Loucy (cell line): Measurements from ENCODE around the gene CNTN5.

Source experiments
- H2AFZ ChIP-seq: fragments of 200-600 bp; sonication (generic); 2 replicates; pipeline ENCODE4 v1.6.0; 2016; ENCODE audit warnings: antibody characterized with exemption, mild to moderate bottlenecking, low read length, moderate library complexity
- H3F3A ChIP-seq: fragments of 200-600 bp; 2 replicates; pipeline ENCODE4 v1.6.0; 2016; ENCODE audit warnings: antibody characterized with exemption, low read depth, mild to moderate bottlenecking
- H3K27me3 ChIP-seq: fragments of 200-600 bp; sonication (generic); 2 replicates; pipeline ENCODE4 v1.6.1; 2014; ENCODE audit warnings: low read length, mild to moderate bottlenecking; ENCODE audit not compliant: insufficient read depth, poor library complexity, severe bottlenecking
- H3K36me3 ChIP-seq: fragments of 200-600 bp; sonication (generic); 2 replicates; pipeline ENCODE4 v1.6.1; 2016; ENCODE audit warnings: low read length; ENCODE audit not compliant: insufficient read depth
- H3K4me1 ChIP-seq: fragments of 200-600 bp; sonication (generic); 2 replicates; pipeline ENCODE4 v1.5.1; 2014; ENCODE audit warnings: low read length, mild to moderate bottlenecking; ENCODE audit not compliant: insufficient read depth, poor library complexity, severe bottlenecking
- H3K4me2 ChIP-seq: fragments of 200-600 bp; sonication (generic); 2 replicates; pipeline ENCODE4 v1.6.0; 2014; ENCODE audit warnings: antibody characterized with exemption, low read length, low read depth, mild to moderate bottlenecking; ENCODE audit not compliant: poor library complexity, severe bottlenecking
- H3K4me3 ChIP-seq: fragments of 200-600 bp; sonication (generic); 2 replicates; pipeline ENCODE4 v1.5.1; 2014; ENCODE audit warnings: low read length, mild to moderate bottlenecking, mixed read lengths; ENCODE audit not compliant: poor library complexity, severe bottlenecking
- H3K79me2 ChIP-seq: fragments of 200-600 bp; sonication (generic); 2 replicates; pipeline ENCODE4 v1.6.1; 2014; ENCODE audit warnings: low read length; ENCODE audit not compliant: insufficient read depth
- H3K9ac ChIP-seq: fragments of 200-600 bp; sonication (generic); 2 replicates; pipeline ENCODE4 v1.6.0; 2014; ENCODE audit warnings: mild to moderate bottlenecking, low read depth, low read length, moderate library complexity; ENCODE audit not compliant: poor library complexity, severe bottlenecking
- H3K9me2 ChIP-seq: fragments of 200-600 bp; sonication (generic); replicated peaks from 2 replicates; pipeline ENCODE4 v1.6.1; 2016; ENCODE audit warnings: low read depth, low read length, mixed read lengths
- H3K9me3 ChIP-seq: fragments of 200-600 bp; sonication (generic); 2 replicates; pipeline ENCODE4 v1.6.1; 2014; ENCODE audit warnings: mild to moderate bottlenecking, antibody characterized with exemption, low read length, low read depth; ENCODE audit not compliant: insufficient read depth
- H4K20me1 ChIP-seq: fragments of 200-600 bp; sonication (generic); 2 replicates; pipeline ENCODE4 v1.6.0; 2014; ENCODE audit warnings: antibody characterized with exemption, low read length, mild to moderate bottlenecking; ENCODE audit not compliant: insufficient read depth, poor library complexity, severe bottlenecking
- CTCF ChIP-seq: fragments of 200-600 bp; sonication (generic); conservative IDR thresholded peaks from 2 replicates; pipeline ENCODE4 v1.5.1; 2014; ENCODE audit warnings: mild to moderate bottlenecking, antibody characterized with exemption, low read length
- EZH2phosphoT487 ChIP-seq: fragments of 200-600 bp; IDR thresholded peaks from 2 replicates; pipeline ENCODE4 v1.6.1; 2018; ENCODE audit warnings: antibody characterized with exemption, mild to moderate bottlenecking, moderate library complexity, borderline replicate concordance

Gene CNTN5

GRCh38 chr11:99351624-99352023, 330.9 kb downstream of the CNTN5 start:
- Histone ChIP-seq H3F3A (no peaks in the 10 kb centered on the region), H4K20me1 (no peaks in the 10 kb centered on the region), H3K4me2 (no peak overlapping the region), H3K79me2 (no peaks in the 10 kb centered on the region), H3K9me2 (no peaks in the 10 kb centered on the region), H3K36me3 (no peaks in the 10 kb centered on the region), H3K4me1 (no peaks in the 10 kb centered on the region), H3K9me3 (no peaks in the 10 kb centered on the region), H3K4me3 (no peak overlapping the region), H3K27me3 (no peaks in the 10 kb centered on the region), H3K9ac (no peak overlapping the region), H2AFZ (no peak overlapping the region)
- TF ChIP-seq EZH2phosphoT487, result no peak
- no peak for TF ChIP-seq CTCF

- Histone ChIP-seq H3K9me2 (no peaks in the 10 kb centered on the region), H3F3A (no peaks in the 10 kb centered on the region), H3K36me3 (no peaks in the 10 kb centered on the region), H3K9me3 (no peaks in the 10 kb centered on the region), H3K9ac (no peak overlapping the region), H3K27me3 (no peaks in the 10 kb centered on the region), H3K4me2 (no peak overlapping the region), H3K4me3 (no peak overlapping the region), H4K20me1 (no peaks in the 10 kb centered on the region), H3K4me1 (no peaks in the 10 kb centered on the region), H3K79me2 (no peaks in the 10 kb centered on the region), H2AFZ (no peak overlapping the region)
- TF ChIP-seq EZH2phosphoT487 (no peak), CTCF (no peak)
Observed at GRCh38 chr11:99352642-99353041, 331.9 kb downstream of the CNTN5 start.

- H3K27me3 ChIP-seq, result no peaks in the 10 kb centered on the region
- no peaks in the 10 kb centered on the region for H3F3A ChIP-seq
- TF ChIP-seq EZH2phosphoT487, result no peak
- no peak for TF ChIP-seq CTCF
- H3K4me3 ChIP-seq, result no peak overlapping the region
- H4K20me1 ChIP-seq, result no peaks in the 10 kb centered on the region
- H2AFZ ChIP-seq, result no peak overlapping the region
- no peaks in the 10 kb centered on the region for H3K79me2 ChIP-seq
- H3K4me2 ChIP-seq, result no peak overlapping the region
- no peaks in the 10 kb centered on the region for H3K4me1 ChIP-seq
- no peaks in the 10 kb centered on the region for H3K36me3 ChIP-seq
- no peaks in the 10 kb centered on the region for H3K9me3 ChIP-seq
- no peak overlapping the region for H3K9ac ChIP-seq
- H3K9me2 ChIP-seq, result no peaks in the 10 kb centered on the region
Observed at GRCh38 chr11:99366546-99366945, 345.8 kb downstream of the CNTN5 start.
